C1 segment of cervical spinal cord (tissue), 14 donors: Measurements from ENCODE around the gene HSPH1.

Source experiments
- DNase-seq, 14 donors: peaks; one replicate each; lab custom pipeline; 2025; lab: John Stamatoyannopoulos, UW

Gene HSPH1

GRCh38 chr13:31096654-31097302 is 64.9 kb downstream of the HSPH1 start:
- DNase-seq, result no peak

DNA sequence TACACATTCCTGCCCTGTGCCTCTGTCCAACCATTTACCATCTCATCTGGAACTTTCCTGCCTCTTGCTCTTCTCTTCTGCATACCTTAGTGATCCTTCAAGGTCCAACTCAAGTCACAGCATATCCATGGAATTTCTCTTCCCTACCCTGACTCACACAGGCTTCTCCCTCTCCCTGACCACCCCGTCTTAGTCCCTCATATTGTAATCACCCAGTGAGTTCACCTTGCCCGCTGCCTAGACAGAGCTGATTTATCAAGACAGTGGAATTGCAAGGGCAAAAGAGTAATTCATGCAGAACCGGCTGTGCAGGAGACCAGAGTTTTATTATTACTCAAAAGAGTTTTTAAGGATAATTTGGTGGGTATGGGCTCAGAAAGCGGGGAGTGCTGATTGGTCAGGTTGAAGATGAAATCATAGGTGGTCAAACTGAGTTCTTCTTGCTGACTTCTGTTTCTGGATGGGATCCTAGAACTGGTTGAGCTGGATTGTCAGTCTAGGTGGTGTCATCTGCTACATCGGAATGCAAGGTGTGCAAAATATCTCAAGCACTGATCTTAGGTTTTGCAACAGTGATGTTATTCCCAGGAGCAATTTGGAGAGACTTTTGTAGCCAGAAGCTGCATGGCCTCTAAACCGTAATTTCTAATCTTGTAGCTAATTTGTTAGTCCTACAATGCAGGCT is 67.2 kb downstream of the HSPH1 start:
- DNase-seq, result no peak

- DNase-seq, result no peak
Observed at GRCh38 chr13:31093145-31093885, 68.4 kb downstream of the HSPH1 start.

DNA sequence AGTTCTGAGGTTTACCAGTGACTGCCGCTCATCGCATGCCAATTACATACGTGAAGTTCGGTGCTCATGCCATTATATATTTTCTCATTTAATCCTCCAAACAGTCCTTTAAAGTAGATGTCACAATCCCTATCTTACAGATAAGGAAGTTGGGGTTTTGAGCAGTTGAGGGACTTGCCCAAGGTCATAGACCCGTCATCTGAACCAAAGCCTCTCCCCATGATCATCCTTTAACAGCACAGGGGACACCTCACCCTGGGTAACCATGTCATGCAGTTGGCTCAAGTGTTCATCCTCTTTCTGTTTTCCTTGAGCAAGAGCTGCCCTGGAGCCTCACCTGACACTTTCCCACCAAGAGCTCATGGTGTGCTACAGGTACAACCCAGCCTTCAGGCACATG is 69.1 kb downstream of the HSPH1 start:
- DNase-seq, result no peak

DNA sequence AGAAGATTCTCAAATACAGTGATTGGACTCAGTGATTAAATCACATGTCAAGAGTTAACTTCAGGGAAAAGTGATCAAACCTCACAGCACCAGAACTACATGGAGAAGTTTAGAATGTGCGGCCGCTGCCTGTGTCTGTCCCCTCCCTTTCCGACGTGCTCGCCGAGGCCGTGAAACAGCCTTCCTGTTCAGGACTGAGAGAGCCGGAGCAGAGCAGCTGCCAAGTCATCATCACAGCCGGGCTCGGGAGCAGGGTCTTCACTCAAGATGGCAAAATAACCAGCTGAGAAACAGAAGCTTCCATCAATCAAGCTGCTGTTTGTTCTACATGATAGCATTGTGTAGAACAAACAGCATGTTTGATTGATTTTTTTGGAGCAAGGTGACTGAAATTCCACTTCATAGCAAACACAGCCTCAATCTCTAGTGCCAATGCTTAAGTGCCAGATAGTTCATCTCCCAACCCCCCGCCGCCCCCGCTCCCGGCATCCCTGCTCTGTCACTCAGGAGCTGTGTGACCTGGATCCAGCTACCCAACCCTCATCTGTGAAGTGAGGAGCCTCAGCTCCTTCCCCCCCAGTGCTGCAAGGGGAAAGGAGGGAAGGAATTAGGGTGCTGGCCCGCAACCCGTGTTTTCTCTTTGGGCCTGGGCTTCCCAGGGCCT is 70.6 kb downstream of the HSPH1 start:
- DNase-seq, result no peak

- DNase-seq, result no peak
Observed at GRCh38 chr13:31090096-31090495, 71.6 kb downstream of the HSPH1 start.

GRCh38 chr13:31089649-31090048 is 72.1 kb downstream of the HSPH1 start:
- DNase-seq, result no peak

DNA sequence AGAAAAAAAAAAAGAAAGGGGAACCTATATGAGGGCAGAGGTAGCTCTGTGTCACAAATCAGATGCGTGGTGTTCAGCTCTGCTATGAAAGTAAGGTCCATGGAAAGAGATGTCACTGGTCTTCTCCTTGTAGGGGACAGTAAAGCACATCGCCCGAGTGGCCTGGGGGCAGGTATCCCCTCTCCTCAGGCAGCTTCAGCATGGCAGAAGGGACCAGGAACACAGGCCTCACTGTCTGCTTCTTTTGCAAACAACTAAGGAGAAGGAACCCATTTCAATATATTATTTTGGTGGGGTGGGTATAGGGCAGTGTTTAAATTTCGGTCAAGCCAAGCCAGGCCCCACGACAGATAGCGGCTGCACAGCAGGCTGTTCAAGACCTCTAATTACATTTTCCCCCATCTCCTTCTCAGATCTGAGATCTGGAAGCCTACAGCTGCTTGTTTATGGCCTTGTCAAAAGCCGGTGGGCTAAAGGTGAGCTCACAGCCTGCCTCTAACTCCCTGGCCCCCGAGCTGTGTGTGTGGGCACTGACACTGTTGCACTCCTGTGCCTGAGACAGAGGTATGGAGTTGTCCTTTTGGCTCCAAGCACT is 72.8 kb downstream of the HSPH1 start:
- no peak for DNase-seq
